Cerebellar cortex (tissue), 1 donor: ENCODE results near the gene GLDC.

ENCODE experiments used
- DNase-seq: peaks from one replicate; pipeline ENCODE4 v3.0.0-alpha.2; 2015; ENCODE audit warnings: low spot score

GLDC gene

GRCh38 chr9:6502399-6502798 is 143.1 kb downstream of the GLDC start:
- DNase-seq: no peak

GRCh38 chr9:6501526-6502210 is 143.9 kb downstream of the GLDC start:
- no peak for DNase-seq

GRCh38 chr9:6498982-6499381 is 146.5 kb downstream of the GLDC start:
- DNase-seq: no peak

GRCh38 chr9:6495466-6495865 is 150.1 kb downstream of the GLDC start:
- peak; percentile 6 for DNase-seq

- DNase-seq: no peak
These were observed 154.7 kb downstream of the GLDC start for GRCh38 chr9:6490863-6491262.

- DNase-seq: no peak
These were observed 156.4 kb downstream of the GLDC start for GRCh38 chr9:6489099-6489498.

GRCh38 chr9:6488395-6488794 is 157.1 kb downstream of the GLDC start:
- peak; percentile 12 for DNase-seq

GRCh38 chr9:6484210-6484609 is 161.3 kb downstream of the GLDC start:
- DNase-seq: peak; percentile 73
